Measurements from ENCODE around the gene MEGF11.

- TF ChIP-seq POLR2A (IDR thresholded peaks at IDR 0.05): no peak
- TF ChIP-seq CTCF (IDR thresholded peaks at IDR 0.05): no peak
Measured at GRCh38 chr15:66193066-66193465, 60.5 kb downstream of the MEGF11 start.

All from Peyer's patch (tissue), 4 donors.